Progenitor cell of endocrine pancreas (in vitro differentiated cells): ENCODE data around the gene RNF150. TPM values are rescaled to one million over a fixed set of nuclear protein-coding genes. Genes with fewer than 3 reads are reported as not detected.

ENCODE experiments used
- DNase-seq: peaks from one replicate; pipeline ENCODE4 v3.0.0; 2021; ENCODE audit warnings: low spot score; ENCODE audit not compliant: unreplicated experiment
- H3K27ac Mint-ChIP-seq: 2 replicates; pipeline ENCODE4 v1.8.0; 2021; ENCODE audit warnings: mild to moderate bottlenecking, moderate library complexity, mixed read lengths
- H3K27me3 Mint-ChIP-seq: 2 replicates; pipeline ENCODE4 v1.8.0; 2021; ENCODE audit warnings: mixed read lengths
- H3K36me3 Mint-ChIP-seq: 2 replicates; pipeline ENCODE4 v1.8.0; 2022; ENCODE audit warnings: mixed read lengths; ENCODE audit not compliant: insufficient read depth
- H3K4me1 Mint-ChIP-seq: 2 replicates; pipeline ENCODE4 v1.8.0; 2021; ENCODE audit warnings: low read depth, mixed read lengths
- H3K4me3 Mint-ChIP-seq: 2 replicates; pipeline ENCODE4 v1.8.0; 2021; ENCODE audit warnings: low read depth, mild to moderate bottlenecking, moderate library complexity, mixed read lengths
- H3K9me3 Mint-ChIP-seq: 2 replicates; pipeline ENCODE4 v1.8.0; 2021; ENCODE audit warnings: low read depth, mixed read lengths
- total RNA-seq: library from RNA; stranded (reverse); gene quantifications from 2 replicates; pipeline ENCODE4 v1.2.1, GENCODE V29; 2021
- TF ChIP-seq, protein P1 (sequence below): fragments of 200-600 bp; sonication (generic); IDR thresholded peaks from one replicate; pipeline ENCODE4 v1.5.0; 2021; ENCODE audit warnings: antibody characterized with exemption, mild to moderate bottlenecking; ENCODE audit not compliant: unreplicated experiment

Gene RNF150
- total RNA-seq, 1 donor from 2014 or later, result 23.1 TPM

GRCh38 chr4:141013899-141014298 is 119.4 kb downstream of the RNF150 start:
- no peak overlapping the region for H3K4me3 Mint-ChIP-seq
- no peaks in the 10 kb centered on the region for H3K36me3 Mint-ChIP-seq
- H3K9me3 Mint-ChIP-seq, result peaks cover 4% of the 10 kb centered on the region
- H3K27me3 Mint-ChIP-seq, result no peaks in the 10 kb centered on the region
- TF ChIP-seq, protein P1, sequence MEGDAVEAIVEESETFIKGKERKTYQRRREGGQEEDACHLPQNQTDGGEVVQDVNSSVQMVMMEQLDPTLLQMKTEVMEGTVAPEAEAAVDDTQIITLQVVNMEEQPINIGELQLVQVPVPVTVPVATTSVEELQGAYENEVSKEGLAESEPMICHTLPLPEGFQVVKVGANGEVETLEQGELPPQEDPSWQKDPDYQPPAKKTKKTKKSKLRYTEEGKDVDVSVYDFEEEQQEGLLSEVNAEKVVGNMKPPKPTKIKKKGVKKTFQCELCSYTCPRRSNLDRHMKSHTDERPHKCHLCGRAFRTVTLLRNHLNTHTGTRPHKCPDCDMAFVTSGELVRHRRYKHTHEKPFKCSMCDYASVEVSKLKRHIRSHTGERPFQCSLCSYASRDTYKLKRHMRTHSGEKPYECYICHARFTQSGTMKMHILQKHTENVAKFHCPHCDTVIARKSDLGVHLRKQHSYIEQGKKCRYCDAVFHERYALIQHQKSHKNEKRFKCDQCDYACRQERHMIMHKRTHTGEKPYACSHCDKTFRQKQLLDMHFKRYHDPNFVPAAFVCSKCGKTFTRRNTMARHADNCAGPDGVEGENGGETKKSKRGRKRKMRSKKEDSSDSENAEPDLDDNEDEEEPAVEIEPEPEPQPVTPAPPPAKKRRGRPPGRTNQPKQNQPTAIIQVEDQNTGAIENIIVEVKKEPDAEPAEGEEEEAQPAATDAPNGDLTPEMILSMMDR, result no peak
- H3K27ac Mint-ChIP-seq, result no peak overlapping the region
- no peak for DNase-seq
- no peaks in the 10 kb centered on the region for H3K4me1 Mint-ChIP-seq

DNA sequence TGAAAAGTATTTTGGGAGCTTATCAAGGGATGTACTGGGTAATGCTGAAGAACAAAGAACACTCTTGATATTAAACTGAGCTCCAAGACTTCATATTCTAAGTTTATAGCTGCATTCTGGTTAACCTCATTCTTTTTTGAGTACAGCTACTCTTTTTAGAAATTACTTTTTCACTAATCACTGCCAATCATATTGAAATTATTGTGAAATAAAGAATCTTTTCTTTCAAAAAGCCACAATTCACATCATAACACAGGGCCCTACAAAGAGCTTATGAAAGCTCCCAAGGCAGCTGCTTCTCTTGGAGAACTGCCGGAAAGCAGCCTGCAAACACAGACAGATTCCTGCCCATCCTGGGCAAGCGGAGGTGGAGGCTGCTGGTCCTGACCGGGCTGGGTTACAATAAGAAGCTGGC is 121.4 kb downstream of the RNF150 start:
- H3K36me3 Mint-ChIP-seq, result no peaks in the 10 kb centered on the region
- no peak overlapping the region for H3K27ac Mint-ChIP-seq
- H3K9me3 Mint-ChIP-seq, result peaks cover 4% of the 10 kb centered on the region
- no peaks in the 10 kb centered on the region for H3K27me3 Mint-ChIP-seq
- H3K4me1 Mint-ChIP-seq, result no peaks in the 10 kb centered on the region
- no peak overlapping the region for H3K4me3 Mint-ChIP-seq
- TF ChIP-seq, protein P1, result no peak
- no peak for DNase-seq

DNA sequence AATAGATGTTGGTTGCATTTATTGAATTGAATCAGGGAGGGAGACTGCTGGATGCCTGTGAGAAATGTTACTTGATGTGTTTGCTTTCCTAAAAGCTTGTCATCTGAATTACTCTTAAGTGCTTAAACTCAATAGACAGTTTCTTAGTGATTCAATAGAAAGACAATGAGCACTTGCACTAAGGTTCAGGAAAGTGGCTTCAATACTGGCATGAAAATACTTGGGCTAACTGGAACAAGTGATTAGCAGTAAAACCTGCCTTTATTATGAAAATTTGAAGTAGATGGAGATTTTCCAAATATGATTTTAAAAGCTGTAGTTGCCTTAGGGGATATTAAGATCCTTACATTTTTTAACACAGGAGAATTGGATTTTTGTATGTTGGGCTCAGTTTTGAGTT is 123.3 kb downstream of the RNF150 start:
- Mint-ChIP-seq H3K4me1 (no peaks in the 10 kb centered on the region), H3K4me3 (no peak overlapping the region), H3K9me3 (peaks cover 6% of the 10 kb centered on the region), H3K27me3 (no peaks in the 10 kb centered on the region), H3K36me3 (no peaks in the 10 kb centered on the region), H3K27ac (no peak overlapping the region)
- TF ChIP-seq, protein P1, result no peak
- no peak for DNase-seq

- TF ChIP-seq, protein P1, result no peak
- Mint-ChIP-seq H3K9me3 (peaks cover 8% of the 10 kb centered on the region), H3K4me3 (no peak overlapping the region), H3K27me3 (no peaks in the 10 kb centered on the region), H3K4me1 (no peaks in the 10 kb centered on the region), H3K27ac (no peak overlapping the region), H3K36me3 (no peaks in the 10 kb centered on the region)
- DNase-seq, result no peak
Observed at GRCh38 chr4:141009129-141009528, 124.1 kb downstream of the RNF150 start.

DNA sequence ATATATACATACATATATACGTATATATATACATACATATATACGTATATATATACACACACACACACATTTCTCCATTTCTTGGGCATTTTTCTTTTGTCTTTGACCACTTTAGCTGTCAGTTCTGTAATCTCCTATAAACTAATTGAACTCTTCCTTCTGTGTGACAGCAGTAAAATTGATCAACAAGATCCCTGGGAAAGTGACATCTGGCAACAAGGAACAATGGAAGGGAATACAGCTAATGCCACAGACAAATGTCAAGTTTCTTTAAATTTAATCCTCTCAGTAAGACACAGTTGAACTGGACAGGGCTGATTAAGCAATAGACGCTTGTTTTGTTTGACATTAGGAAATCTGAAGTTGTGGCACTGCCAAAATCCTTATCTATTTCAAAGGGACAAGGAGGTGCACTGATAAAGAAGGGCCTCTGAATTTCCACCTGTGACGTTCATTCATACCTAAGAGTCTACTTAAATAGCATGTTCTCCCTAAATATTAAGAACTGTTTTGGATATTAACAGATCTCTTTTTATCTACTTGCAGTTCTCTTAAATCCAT is 126.9 kb downstream of the RNF150 start:
- Mint-ChIP-seq H3K27ac (no peak overlapping the region), H3K4me1 (peaks cover 2% of the 10 kb centered on the region), H3K9me3 (peaks cover 8% of the 10 kb centered on the region), H3K27me3 (no peaks in the 10 kb centered on the region), H3K4me3 (no peak overlapping the region), H3K36me3 (no peaks in the 10 kb centered on the region)
- DNase-seq, result no peak
- TF ChIP-seq, protein P1, result no peak
